ENCODE results near the gene SDCBP2. TPM values are rescaled to one million over a fixed set of nuclear protein-coding genes. Genes with fewer than 3 reads are reported as not detected.

Gene SDCBP2
- total RNA-seq, 1 experiment from 2014 or later: 1.9 TPM

- Mint-ChIP-seq H3K27ac (no peak overlapping the region), H3K9me3 (no peaks in the 10 kb centered on the region), H3K4me1 (no peaks in the 10 kb centered on the region), H3K4me3 (no peak overlapping the region), H3K27me3 (ENCODE audit: low read depth) (peaks cover 9% of the 10 kb centered on the region), H3K36me3 (ENCODE audit: insufficient read depth in 1 of 3, low read depth in 3 of 3) (no peaks in the 10 kb centered on the region; a peak in 1 of 7 replicates)
- Histone ChIP-seq H3K4me1 (ENCODE audit: insufficient read depth, low read length) (no peaks in the 10 kb centered on the region), H3K56ac (ENCODE audit: insufficient read length, low read depth, low read length) (no peak overlapping the region), H3K4ac (ENCODE audit: low read depth, low read length) (no peak overlapping the region), H4K5ac (ENCODE audit: insufficient read length, low read depth, low read length) (no peak overlapping the region), H3K27me3 (ENCODE audit: insufficient read depth, low read length) (no peaks in the 10 kb centered on the region), H3K79me1 (ENCODE audit: insufficient read depth, low read depth, low read length, poor library complexity, severe bottlenecking) (no peaks in the 10 kb centered on the region), H3K23me2 (ENCODE audit: insufficient read length, low read depth, low read length, poor library complexity, severe bottlenecking) (no peaks in the 10 kb centered on the region), H3K4me2 (ENCODE audit: insufficient read depth, insufficient read length, low read length) (no peak overlapping the region), H3T11ph (ENCODE audit: low read length) (no peak overlapping the region), H2AK5ac (ENCODE audit: insufficient read length, low read length) (no peak overlapping the region), H4K8ac (replicated peaks; ENCODE audit: insufficient read length, low read depth, low read length) (no peak overlapping the region), H4K20me1 (ENCODE audit: control insufficient read depth, insufficient read depth, insufficient read length) (no peaks in the 10 kb centered on the region), H3K23ac (ENCODE audit: insufficient read length, low read depth, low read length) (no peak overlapping the region), H3K18ac (ENCODE audit: insufficient read length, low read depth, low read length) (no peak overlapping the region), H2BK12ac (ENCODE audit: insufficient read length, low read depth, low read length) (no peak overlapping the region), H2AFZ (ENCODE audit: low read length) (no peak overlapping the region), H2BK120ac (ENCODE audit: low read depth, low read length, poor library complexity, severe bottlenecking) (no peak overlapping the region), H2BK5ac (ENCODE audit: insufficient read length, low read length) (no peak overlapping the region), H3K14ac (ENCODE audit: insufficient read depth, low read length) (no peak overlapping the region), H4K91ac (ENCODE audit: insufficient read length, low read depth, low read length) (no peak overlapping the region), H3K27ac (ENCODE audit: insufficient read length, low read depth, low read length) (no peak overlapping the region), H3K9me3 (ENCODE audit: control insufficient read depth, low read depth, low read length) (no peaks in the 10 kb centered on the region), H2BK20ac (ENCODE audit: low read depth, low read length, poor library complexity, severe bottlenecking) (no peak overlapping the region), H3K79me2 (ENCODE audit: insufficient read depth, low read length) (no peaks in the 10 kb centered on the region), H2BK15ac (ENCODE audit: low read depth, low read length) (no peak overlapping the region), H3K9ac (ENCODE audit: extremely low read depth, insufficient read length, low read length) (no peak overlapping the region)
- no peak for DNase-seq
- no peak for TF ChIP-seq CTCF (conservative IDR thresholded peaks at IDR 0.05)
- no CpG with 5 or more reads among the region's 1 CpG for WGBS (ENCODE audit: extremely low coverage, insufficient read length, low lambda C conversion rate)
Observed at GRCh38 chr20:1292620-1293019, 36.3 kb downstream of the SDCBP2 start.

Measured in H9 (cell line).